Cerebellar cortex (tissue), 1 donor: Measurements from ENCODE around the gene TMEM181.
"Not testable (repeated sequence)": the region's sequence is repeated elsewhere in the genome, so short reads cannot be mapped to it uniquely, and the experiment has no call there.

Source experiments
- DNase-seq: peaks from one replicate; pipeline ENCODE4 v3.0.0-alpha.2; 2015; ENCODE audit warnings: low spot score

The TMEM181 gene

GRCh38 chr6:158559895-158560835, at the start of gene TMEM181:
TMEM181 (plus strand) TSS chr6:158560091; CDS start chr6:158560225, 134 bp downstream.
- DNase-seq: peak; percentile 64

- no peak for DNase-seq
Observed at GRCh38 chr6:158512809-158513208, 47.1 kb upstream of the TMEM181 start.

- DNase-seq: no peak
Observed at GRCh38 chr6:158514176-158514575, 45.7 kb upstream of the TMEM181 start.

GRCh38 chr6:158514991-158515390, 44.9 kb upstream of the TMEM181 start:
- no peak for DNase-seq

- DNase-seq: no peak
Observed at GRCh38 chr6:158516098-158516497, 43.8 kb upstream of the TMEM181 start.

GRCh38 chr6:158517038-158517437, 42.9 kb upstream of the TMEM181 start:
- no peak for DNase-seq

- no peak for DNase-seq
Observed at GRCh38 chr6:158517581-158517980, 42.3 kb upstream of the TMEM181 start.

- DNase-seq: peak; percentile 92
Observed at GRCh38 chr6:158518191-158519127, 41.4 kb upstream of the TMEM181 start.

GRCh38 chr6:158519300-158519699, 40.6 kb upstream of the TMEM181 start:
- no peak for DNase-seq

- no peak for DNase-seq
Observed at GRCh38 chr6:158519761-158520160, 40.1 kb upstream of the TMEM181 start.

GRCh38 chr6:158520975-158521374, 38.9 kb upstream of the TMEM181 start:
- DNase-seq: not testable (repeated sequence)

- no peak for DNase-seq
Observed at GRCh38 chr6:158521759-158522158, 38.1 kb upstream of the TMEM181 start.

GRCh38 chr6:158522616-158523015, 37.3 kb upstream of the TMEM181 start:
- DNase-seq: no peak

GRCh38 chr6:158524311-158524710, 35.6 kb upstream of the TMEM181 start:
- DNase-seq: no peak

- not testable (repeated sequence) for DNase-seq
Observed at GRCh38 chr6:158527858-158528257, 32.0 kb upstream of the TMEM181 start.

- no peak for DNase-seq
Observed at GRCh38 chr6:158528826-158529225, 31.1 kb upstream of the TMEM181 start.

- no peak for DNase-seq
Observed at GRCh38 chr6:158529629-158530028, 30.3 kb upstream of the TMEM181 start.

GRCh38 chr6:158531566-158531965, 28.3 kb upstream of the TMEM181 start:
- no peak for DNase-seq

- no peak for DNase-seq
Observed at GRCh38 chr6:158531970-158532369, 27.9 kb upstream of the TMEM181 start.

- peak; percentile 60 for DNase-seq
Observed at GRCh38 chr6:158536084-158536890, 23.6 kb upstream of the TMEM181 start.

- no peak for DNase-seq
Observed at GRCh38 chr6:158536891-158537798, 22.7 kb upstream of the TMEM181 start.
